ENCODE results near the gene PHF21B. TPM values are rescaled to one million over a fixed set of nuclear protein-coding genes. Genes with fewer than 3 reads are reported as not detected.

The PHF21B gene
- polyA plus RNA-seq, 3 donors from 2014 or later, result not detected

GRCh38 chr22:44918166-44918924 is 91.5 kb downstream of the PHF21B start:
- no peak overlapping the region for H3K27ac Mint-ChIP-seq
- H3K27me3 Mint-ChIP-seq (ENCODE audit: low read depth in 3 of 3), result peaks cover 0 to 3% (median 2%) of the 10 kb centered on the region in 3 donors
- H3K4me3 Mint-ChIP-seq, result no peak overlapping the region
- H3K9me3 Mint-ChIP-seq, result no peaks in the 10 kb centered on the region
- no peak for DNase-seq
- no peaks in the 10 kb centered on the region for H3K36me3 Mint-ChIP-seq
- H3K4me1 Mint-ChIP-seq, result no peaks in the 10 kb centered on the region

DNA sequence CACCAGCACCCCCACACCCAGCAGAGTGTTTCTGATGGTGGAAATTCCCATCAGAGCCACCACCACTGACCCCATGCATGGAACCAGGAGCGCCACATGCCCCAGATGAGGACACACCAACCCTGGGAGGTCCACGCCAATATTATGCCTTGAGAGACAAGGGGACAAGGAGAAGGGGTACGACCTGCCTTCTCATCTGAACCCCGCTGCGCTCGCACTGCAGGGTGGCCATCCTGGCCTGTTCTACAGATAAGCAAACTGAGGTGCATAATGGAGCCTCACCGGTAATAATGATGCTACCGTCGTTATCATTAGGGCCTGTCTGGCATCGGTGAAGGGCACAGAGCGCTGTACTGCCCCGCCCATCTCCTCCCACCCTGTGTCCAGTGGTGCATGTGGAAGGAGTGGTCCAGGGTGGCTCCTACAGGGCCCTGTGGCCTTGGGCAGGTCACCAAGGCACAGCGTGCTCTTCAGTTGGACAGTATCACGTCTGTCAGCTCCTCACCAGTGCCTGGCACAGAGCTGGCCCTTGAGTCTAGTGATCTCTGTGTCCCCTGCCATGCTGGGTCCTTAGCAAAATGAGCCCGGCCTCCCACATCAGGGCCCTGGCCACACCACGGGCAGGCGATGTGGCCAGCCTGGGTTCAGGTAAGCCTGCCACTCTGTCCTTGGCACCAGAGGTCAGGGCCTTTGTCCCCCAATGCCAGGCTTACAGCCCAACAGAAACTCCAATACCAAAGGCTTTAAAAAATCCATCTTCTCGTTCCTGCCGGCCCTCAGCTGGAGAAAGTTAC is 92.2 kb downstream of the PHF21B start:
- no peak for DNase-seq
- no peak overlapping the region for H3K4me3 Mint-ChIP-seq
- H3K27ac Mint-ChIP-seq, result no peak overlapping the region
- no peaks in the 10 kb centered on the region for H3K27me3 Mint-ChIP-seq (ENCODE audit: low read depth in 3 of 3)
- no peaks in the 10 kb centered on the region for H3K4me1 Mint-ChIP-seq
- H3K36me3 Mint-ChIP-seq, result no peaks in the 10 kb centered on the region
- H3K9me3 Mint-ChIP-seq, result no peaks in the 10 kb centered on the region

DNA sequence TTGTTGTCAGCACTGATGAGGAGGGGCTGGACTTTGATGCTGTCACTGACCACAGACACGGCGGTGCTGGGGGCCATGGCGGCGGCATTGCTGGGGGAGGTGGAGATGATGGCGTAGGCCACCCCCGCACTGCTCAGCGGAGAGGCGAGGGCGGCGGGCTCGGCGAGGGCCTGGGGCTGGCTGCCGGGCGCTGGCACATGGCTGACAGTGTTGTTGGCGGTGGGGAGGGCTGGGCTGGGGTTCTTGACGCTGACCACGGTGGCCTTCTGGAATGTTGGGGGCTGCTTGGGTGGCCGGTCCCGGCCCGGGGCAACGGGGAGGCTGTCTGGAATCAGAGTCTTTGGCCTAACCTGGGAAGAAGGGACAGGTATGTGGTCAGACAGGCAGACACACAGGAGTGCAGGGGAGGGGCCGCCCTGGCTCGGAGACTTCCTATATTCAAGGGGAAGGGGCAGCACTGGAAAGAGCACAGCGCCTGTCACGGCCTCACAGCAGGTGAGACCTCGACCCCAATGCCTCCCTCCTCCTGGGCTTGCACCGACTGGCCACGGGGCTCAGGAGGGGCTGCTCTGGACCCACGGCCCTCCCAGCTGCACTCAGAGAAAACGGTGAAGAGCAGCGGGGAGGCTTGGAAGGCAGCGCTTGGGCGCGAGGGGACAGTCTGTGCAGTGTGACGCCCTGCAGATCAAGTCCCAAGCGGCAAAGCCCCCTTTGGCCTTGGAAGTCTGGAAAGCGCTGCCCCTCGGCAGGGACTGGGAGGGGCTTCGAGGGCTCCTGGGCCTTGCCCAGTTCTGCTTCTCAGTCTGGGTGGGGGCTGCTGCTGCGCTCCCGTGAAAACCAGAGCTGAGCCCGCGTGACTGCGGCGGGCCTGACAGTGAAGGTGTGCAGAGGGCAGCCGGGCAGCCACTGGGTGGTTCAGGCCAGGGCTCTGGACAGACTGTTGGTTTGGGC is 93.2 kb downstream of the PHF21B start:
- Mint-ChIP-seq H3K9me3 (peaks cover 0 to 2% (median 0%) of the 10 kb centered on the region in 6 donors), H3K4me3 (no peak overlapping the region), H3K27me3 (ENCODE audit: low read depth in 3 of 3) (no peaks in the 10 kb centered on the region), H3K36me3 (no peaks in the 10 kb centered on the region), H3K4me1 (no peaks in the 10 kb centered on the region), H3K27ac (no peak overlapping the region)
- no peak for DNase-seq

DNA sequence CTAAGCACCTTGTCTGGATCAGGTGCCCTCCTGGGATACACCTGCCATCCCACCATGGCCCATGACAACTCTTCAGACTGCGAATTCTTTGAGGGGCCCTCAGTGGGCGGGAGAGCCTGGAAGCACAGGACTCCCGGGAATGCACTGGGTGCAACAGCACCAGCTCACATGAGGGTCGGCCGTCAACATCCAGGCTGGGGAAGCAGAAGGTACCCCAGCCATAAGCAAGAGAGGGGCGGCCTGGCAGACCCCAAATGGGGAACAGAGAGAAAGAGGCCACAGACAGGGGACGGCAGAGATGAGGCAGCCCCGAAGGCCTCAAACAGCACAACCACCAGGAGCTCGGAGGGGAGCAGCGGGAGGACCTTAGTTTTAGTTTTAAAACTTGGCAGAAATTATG is 94.4 kb downstream of the PHF21B start:
- H3K27ac Mint-ChIP-seq, result no peak overlapping the region
- H3K27me3 Mint-ChIP-seq (ENCODE audit: low read depth in 3 of 3), result peaks cover 0 to 2% (median 0%) of the 10 kb centered on the region in 3 donors
- no peak for DNase-seq
- H3K36me3 Mint-ChIP-seq, result no peaks in the 10 kb centered on the region
- H3K4me1 Mint-ChIP-seq, result no peaks in the 10 kb centered on the region
- no peak overlapping the region for H3K4me3 Mint-ChIP-seq
- H3K9me3 Mint-ChIP-seq, result peaks cover 0 to 4% (median 0%) of the 10 kb centered on the region in 6 donors

DNA sequence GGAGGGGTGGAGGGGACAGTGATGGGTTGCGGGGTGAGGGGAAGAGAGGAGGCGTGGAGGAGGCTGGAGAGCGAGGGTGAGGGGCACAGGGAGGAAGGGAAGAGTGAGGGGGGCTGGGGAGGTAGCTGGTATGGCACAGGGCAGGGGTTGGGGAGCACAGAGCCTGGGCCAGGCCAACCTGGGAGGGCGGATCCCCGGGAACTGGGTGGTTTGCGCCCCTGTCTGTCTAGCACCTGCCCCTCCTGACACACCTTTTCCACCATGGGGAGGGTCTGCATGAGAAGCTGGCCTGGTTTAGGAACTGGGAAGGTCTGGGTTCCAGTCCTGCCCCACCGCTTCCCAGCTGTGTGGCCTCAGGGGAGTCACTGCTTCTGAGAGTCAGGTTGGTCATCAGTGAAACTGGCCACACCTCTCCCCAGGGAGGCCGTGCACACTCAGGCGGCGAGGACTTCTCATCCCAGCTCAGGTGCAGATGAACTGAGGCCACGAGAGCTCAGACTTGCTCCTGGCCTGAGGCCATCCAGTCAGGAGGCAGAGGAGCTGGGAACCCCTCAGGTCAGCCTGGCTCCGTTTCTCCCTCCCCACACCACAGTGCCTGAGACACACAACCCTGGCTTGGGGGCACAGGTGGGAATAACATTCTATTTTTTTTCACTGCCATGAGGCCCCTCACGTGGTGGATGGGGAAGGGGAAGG is 95.6 kb downstream of the PHF21B start:
- no peaks in the 10 kb centered on the region for H3K36me3 Mint-ChIP-seq
- no peak for DNase-seq
- H3K27me3 Mint-ChIP-seq (ENCODE audit: low read depth in 3 of 3), result peaks cover 0 to 4% (median 2%) of the 10 kb centered on the region in 3 donors
- H3K27ac Mint-ChIP-seq, result no peak overlapping the region
- H3K9me3 Mint-ChIP-seq, result peaks cover 0 to 4% (median 0%) of the 10 kb centered on the region in 6 donors
- H3K4me3 Mint-ChIP-seq, result no peak overlapping the region
- no peaks in the 10 kb centered on the region for H3K4me1 Mint-ChIP-seq

GRCh38 chr22:44913198-44913983 is 96.4 kb downstream of the PHF21B start:
- no peaks in the 10 kb centered on the region for H3K36me3 Mint-ChIP-seq
- no peak overlapping the region for H3K27ac Mint-ChIP-seq
- H3K27me3 Mint-ChIP-seq (ENCODE audit: low read depth in 3 of 3), result peaks cover 0 to 4% (median 2%) of the 10 kb centered on the region in 3 donors
- no peak overlapping the region for H3K4me3 Mint-ChIP-seq
- no peak for DNase-seq
- no peaks in the 10 kb centered on the region for H3K4me1 Mint-ChIP-seq
- H3K9me3 Mint-ChIP-seq, result peaks cover 0 to 4% (median 0%) of the 10 kb centered on the region in 6 donors

- Mint-ChIP-seq H3K4me3 (no peak overlapping the region), H3K9me3 (peaks cover 0 to 4% (median 0%) of the 10 kb centered on the region in 6 donors), H3K27me3 (ENCODE audit: low read depth in 3 of 3) (peaks cover 0 to 6% (median 4%) of the 10 kb centered on the region in 3 donors), H3K27ac (no peak overlapping the region), H3K4me1 (no peaks in the 10 kb centered on the region), H3K36me3 (no peaks in the 10 kb centered on the region)
- DNase-seq, result no peak
Observed at GRCh38 chr22:44909241-44909640, 100.6 kb downstream of the PHF21B start.

- H3K9me3 Mint-ChIP-seq, result peaks cover 0 to 5% (median 0%) of the 10 kb centered on the region in 6 donors
- no peak overlapping the region for H3K27ac Mint-ChIP-seq
- no peaks in the 10 kb centered on the region for H3K36me3 Mint-ChIP-seq
- no peak overlapping the region for H3K4me3 Mint-ChIP-seq
- DNase-seq, result no peak
- no peaks in the 10 kb centered on the region for H3K4me1 Mint-ChIP-seq
- peaks cover 2 to 6% (median 4%) of the 10 kb centered on the region in 3 donors for H3K27me3 Mint-ChIP-seq (ENCODE audit: low read depth in 3 of 3)
Observed at GRCh38 chr22:44907765-44908737, 101.8 kb downstream of the PHF21B start.

- peaks cover 0 to 3% (median 0%) of the 10 kb centered on the region in 3 donors for H3K36me3 Mint-ChIP-seq
- DNase-seq, result no peak
- H3K4me1 Mint-ChIP-seq, result no peaks in the 10 kb centered on the region
- no peak overlapping the region for H3K4me3 Mint-ChIP-seq
- no peak overlapping the region for H3K27ac Mint-ChIP-seq
- peaks cover 0 to 14% (median 6%) of the 10 kb centered on the region in 6 donors for H3K9me3 Mint-ChIP-seq
- peaks cover 4 to 7% (median 6%) of the 10 kb centered on the region in 3 donors for H3K27me3 Mint-ChIP-seq (ENCODE audit: low read depth in 3 of 3)
Observed at GRCh38 chr22:44906999-44907644, 102.7 kb downstream of the PHF21B start.

DNA sequence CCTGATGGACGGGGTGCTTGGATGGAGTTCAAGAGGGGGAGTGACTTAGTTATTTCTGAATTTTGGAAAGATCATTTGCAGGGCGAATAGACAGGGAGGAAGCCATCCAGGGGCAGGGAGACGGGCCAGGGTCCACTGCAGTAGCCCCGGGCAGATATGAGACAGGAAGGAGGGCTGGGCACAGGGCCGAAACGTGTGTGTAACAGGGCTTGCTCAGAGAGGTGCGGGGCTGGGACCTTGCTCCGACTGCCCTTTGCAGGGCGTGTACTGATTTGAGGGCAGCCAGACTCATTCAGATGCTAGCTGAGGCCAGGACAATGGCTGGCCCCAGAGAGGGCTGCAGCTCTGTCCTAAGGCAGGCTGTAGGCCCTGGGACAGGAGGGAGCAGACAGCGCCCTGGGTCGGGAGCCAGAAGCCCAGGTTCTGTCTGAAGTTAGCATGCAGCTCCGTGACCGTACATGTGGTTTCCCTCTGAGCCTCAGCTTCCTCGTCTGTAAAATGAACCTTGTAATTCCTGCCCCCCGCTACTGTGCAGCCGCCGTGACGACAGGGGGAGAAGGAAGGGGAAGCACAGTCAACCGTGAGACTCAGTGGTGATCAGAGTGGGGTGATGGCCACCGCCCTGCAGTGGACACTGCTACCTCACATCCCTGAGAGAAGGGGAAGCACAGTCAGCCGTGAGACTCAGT is 103.4 kb downstream of the PHF21B start:
- Mint-ChIP-seq H3K27me3 (ENCODE audit: low read depth in 3 of 3) (peaks cover 6 to 7% (median 6%) of the 10 kb centered on the region in 3 donors), H3K9me3 (peaks cover 0 to 22% (median 10%) of the 10 kb centered on the region in 6 donors), H3K4me3 (no peak overlapping the region), H3K4me1 (no peaks in the 10 kb centered on the region), H3K27ac (no peak overlapping the region), H3K36me3 (peaks cover 0 to 3% (median 0%) of the 10 kb centered on the region in 3 donors)
- DNase-seq, result no peak
